Hepatocyte (in vitro differentiated cells): ENCODE results near the gene CPE.

Source experiments
- EZH2 ChIP-seq: fragments of 200-600 bp; sonication (generic); IDR thresholded peaks from 2 replicates; pipeline ENCODE4 v1.6.1; 2016; ENCODE audit warnings: antibody characterized with exemption, mild to moderate bottlenecking, borderline replicate concordance
- EZH2phosphoT487 ChIP-seq: fragments of 200-600 bp; sonication (generic); IDR thresholded peaks from one replicate; pipeline ENCODE4 v1.6.1; 2018; ENCODE audit warnings: antibody characterized with exemption, mild to moderate bottlenecking, low read depth, moderate library complexity; ENCODE audit not compliant: unreplicated experiment, severe bottlenecking
- TF ChIP-seq, protein P1 (sequence below): fragments of 200-600 bp; sonication (generic); IDR thresholded peaks from 2 replicates; pipeline ENCODE4 v1.5.1; 2016; ENCODE audit warnings: antibody characterized with exemption, mild to moderate bottlenecking; ENCODE audit not compliant: poor library complexity

DNA sequence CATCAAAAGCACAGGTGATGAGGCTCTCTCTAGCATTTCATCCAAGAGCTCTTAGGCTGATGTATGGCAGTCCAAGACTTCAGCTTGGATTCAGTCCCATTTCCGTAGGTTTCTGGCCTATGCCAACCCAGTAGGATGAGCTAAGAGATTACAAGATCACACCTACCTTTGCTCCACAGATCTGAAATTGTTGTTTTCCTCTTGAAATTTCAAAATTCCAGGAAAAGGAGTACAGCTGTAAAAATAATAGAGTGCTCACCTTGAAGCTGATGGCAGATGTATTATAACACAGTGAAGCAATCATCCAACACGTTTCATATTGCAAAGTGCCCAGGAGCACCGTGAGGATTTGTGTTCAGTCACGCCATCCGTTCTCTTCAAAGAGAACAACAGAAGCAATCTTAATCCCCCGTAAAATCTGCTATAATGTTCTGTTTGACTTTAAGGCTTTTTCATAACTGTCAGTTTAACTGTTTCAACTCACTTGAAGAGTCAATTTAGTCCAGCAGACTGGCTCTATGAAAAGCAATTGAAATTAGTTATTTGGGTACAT lies 137.5 kb downstream of the CPE start:
- TF ChIP-seq, protein P1, sequence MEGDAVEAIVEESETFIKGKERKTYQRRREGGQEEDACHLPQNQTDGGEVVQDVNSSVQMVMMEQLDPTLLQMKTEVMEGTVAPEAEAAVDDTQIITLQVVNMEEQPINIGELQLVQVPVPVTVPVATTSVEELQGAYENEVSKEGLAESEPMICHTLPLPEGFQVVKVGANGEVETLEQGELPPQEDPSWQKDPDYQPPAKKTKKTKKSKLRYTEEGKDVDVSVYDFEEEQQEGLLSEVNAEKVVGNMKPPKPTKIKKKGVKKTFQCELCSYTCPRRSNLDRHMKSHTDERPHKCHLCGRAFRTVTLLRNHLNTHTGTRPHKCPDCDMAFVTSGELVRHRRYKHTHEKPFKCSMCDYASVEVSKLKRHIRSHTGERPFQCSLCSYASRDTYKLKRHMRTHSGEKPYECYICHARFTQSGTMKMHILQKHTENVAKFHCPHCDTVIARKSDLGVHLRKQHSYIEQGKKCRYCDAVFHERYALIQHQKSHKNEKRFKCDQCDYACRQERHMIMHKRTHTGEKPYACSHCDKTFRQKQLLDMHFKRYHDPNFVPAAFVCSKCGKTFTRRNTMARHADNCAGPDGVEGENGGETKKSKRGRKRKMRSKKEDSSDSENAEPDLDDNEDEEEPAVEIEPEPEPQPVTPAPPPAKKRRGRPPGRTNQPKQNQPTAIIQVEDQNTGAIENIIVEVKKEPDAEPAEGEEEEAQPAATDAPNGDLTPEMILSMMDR: no peak
- TF ChIP-seq EZH2 (no peak), EZH2phosphoT487 (no peak)
